KMS-11 (cell line): ENCODE results near the gene GLI3.

Experiments used
- H2AFZ ChIP-seq: fragments of 200-600 bp; sonication (generic); 2 replicates; pipeline ENCODE4 v1.6.1; 2016; ENCODE audit warnings: antibody characterized with exemption, mixed run types, low read depth
- H3K27ac ChIP-seq: fragments of 200-600 bp; sonication (generic); 2 replicates; pipeline ENCODE4 v1.6.1; 2016; ENCODE audit warnings: mild to moderate bottlenecking, mixed run types
- H3K27me3 ChIP-seq: fragments of 200-600 bp; sonication (generic); 2 replicates; pipeline ENCODE4 v1.6.1; 2017; ENCODE audit warnings: mild to moderate bottlenecking, low read depth, mixed run types, moderate library complexity; ENCODE audit not compliant: insufficient read depth
- H3K36me3 ChIP-seq: fragments of 200-600 bp; sonication (generic); 2 replicates; pipeline ENCODE4 v1.6.1; 2017; ENCODE audit warnings: mild to moderate bottlenecking, mixed run types; ENCODE audit not compliant: insufficient read depth
- H3K4me1 ChIP-seq: fragments of 200-600 bp; sonication (generic); 2 replicates; pipeline ENCODE4 v1.6.1; 2016; ENCODE audit warnings: mild to moderate bottlenecking, low read depth, mixed run types; ENCODE audit not compliant: poor library complexity, severe bottlenecking
- H3K4me2 ChIP-seq: fragments of 200-600 bp; sonication (generic); 2 replicates; pipeline ENCODE4 v1.7.0; 2016; ENCODE audit warnings: mild to moderate bottlenecking, mixed run types
- H3K4me3 ChIP-seq: fragments of 200-600 bp; sonication (generic); IDR thresholded peaks from 2 replicates; pipeline ENCODE4 v1.6.1; 2017; ENCODE audit warnings: low read depth, low read length, mixed read lengths; ENCODE audit not compliant: insufficient read depth
- H3K79me2 ChIP-seq: fragments of 200-600 bp; sonication (generic); 2 replicates; pipeline ENCODE4 v1.6.1; 2016; ENCODE audit warnings: low read depth, mixed run types; ENCODE audit not compliant: insufficient read depth
- H3K9ac ChIP-seq: fragments of 200-600 bp; sonication (generic); 2 replicates; pipeline ENCODE4 v1.6.1; 2016; ENCODE audit warnings: mild to moderate bottlenecking, mixed run types
- H4K20me1 ChIP-seq: fragments of 200-600 bp; sonication (generic); 2 replicates; pipeline ENCODE4 v1.6.1; 2016; ENCODE audit warnings: mild to moderate bottlenecking, mixed run types; ENCODE audit not compliant: insufficient read depth
- TF ChIP-seq, protein P1 (sequence below): fragments of 200-600 bp; sonication (generic); conservative IDR thresholded peaks from 2 replicates; pipeline ENCODE4 v1.6.1; 2017; ENCODE audit warnings: low read depth, mild to moderate bottlenecking, antibody characterized with exemption, low read length, moderate library complexity, mixed read lengths

The GLI3 gene

GRCh38 chr7:42218248-42218647 lies 18.8 kb downstream of the GLI3 start:
- TF ChIP-seq, protein P1, sequence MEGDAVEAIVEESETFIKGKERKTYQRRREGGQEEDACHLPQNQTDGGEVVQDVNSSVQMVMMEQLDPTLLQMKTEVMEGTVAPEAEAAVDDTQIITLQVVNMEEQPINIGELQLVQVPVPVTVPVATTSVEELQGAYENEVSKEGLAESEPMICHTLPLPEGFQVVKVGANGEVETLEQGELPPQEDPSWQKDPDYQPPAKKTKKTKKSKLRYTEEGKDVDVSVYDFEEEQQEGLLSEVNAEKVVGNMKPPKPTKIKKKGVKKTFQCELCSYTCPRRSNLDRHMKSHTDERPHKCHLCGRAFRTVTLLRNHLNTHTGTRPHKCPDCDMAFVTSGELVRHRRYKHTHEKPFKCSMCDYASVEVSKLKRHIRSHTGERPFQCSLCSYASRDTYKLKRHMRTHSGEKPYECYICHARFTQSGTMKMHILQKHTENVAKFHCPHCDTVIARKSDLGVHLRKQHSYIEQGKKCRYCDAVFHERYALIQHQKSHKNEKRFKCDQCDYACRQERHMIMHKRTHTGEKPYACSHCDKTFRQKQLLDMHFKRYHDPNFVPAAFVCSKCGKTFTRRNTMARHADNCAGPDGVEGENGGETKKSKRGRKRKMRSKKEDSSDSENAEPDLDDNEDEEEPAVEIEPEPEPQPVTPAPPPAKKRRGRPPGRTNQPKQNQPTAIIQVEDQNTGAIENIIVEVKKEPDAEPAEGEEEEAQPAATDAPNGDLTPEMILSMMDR = no peak
- no peaks in the 10 kb centered on the region for H3K4me1 ChIP-seq
- no peaks in the 10 kb centered on the region for H3K27me3 ChIP-seq
- H2AFZ ChIP-seq = no peak overlapping the region
- H3K36me3 ChIP-seq = no peaks in the 10 kb centered on the region
- H3K27ac ChIP-seq = no peak overlapping the region
- no peak overlapping the region for H3K4me2 ChIP-seq
- H3K4me3 ChIP-seq = no peak overlapping the region
- no peak overlapping the region for H3K9ac ChIP-seq
- H4K20me1 ChIP-seq = no peaks in the 10 kb centered on the region
- H3K79me2 ChIP-seq = no peaks in the 10 kb centered on the region

DNA sequence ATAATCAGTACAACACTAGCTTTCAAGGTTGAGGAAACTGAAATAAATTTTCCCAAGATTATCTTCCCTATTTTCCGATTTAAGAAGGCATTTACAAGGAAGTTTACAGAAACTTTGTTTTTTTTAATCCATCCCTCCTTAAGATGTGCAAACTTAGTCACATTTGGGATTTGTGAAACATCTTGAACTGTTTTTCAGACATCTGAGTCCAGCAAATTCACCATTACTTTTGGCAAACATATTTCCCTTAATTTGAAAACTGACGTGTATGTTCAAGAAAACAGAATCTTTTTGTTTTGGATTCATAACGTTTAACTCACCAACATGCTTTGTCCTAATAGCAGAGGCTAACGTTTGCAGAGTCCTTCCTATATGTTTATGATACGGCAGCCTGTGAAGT lies 19.5 kb downstream of the GLI3 start:
- no peak overlapping the region for H3K9ac ChIP-seq
- H3K27ac ChIP-seq = no peak overlapping the region
- no peak overlapping the region for H2AFZ ChIP-seq
- TF ChIP-seq, protein P1 = no peak
- no peaks in the 10 kb centered on the region for H3K27me3 ChIP-seq
- H3K4me1 ChIP-seq = no peaks in the 10 kb centered on the region
- H4K20me1 ChIP-seq = no peaks in the 10 kb centered on the region
- H3K36me3 ChIP-seq = no peaks in the 10 kb centered on the region
- H3K79me2 ChIP-seq = no peaks in the 10 kb centered on the region
- no peak overlapping the region for H3K4me3 ChIP-seq
- H3K4me2 ChIP-seq = no peak overlapping the region

- Histone ChIP-seq H4K20me1 (no peaks in the 10 kb centered on the region), H3K27ac (no peak overlapping the region), H2AFZ (no peak overlapping the region), H3K79me2 (no peaks in the 10 kb centered on the region), H3K4me2 (no peak overlapping the region), H3K9ac (no peak overlapping the region), H3K36me3 (no peaks in the 10 kb centered on the region), H3K4me1 (no peaks in the 10 kb centered on the region), H3K27me3 (no peaks in the 10 kb centered on the region), H3K4me3 (no peak overlapping the region)
- TF ChIP-seq, protein P1 = no peak
These were observed 20.0 kb downstream of the GLI3 start for GRCh38 chr7:42217053-42217452.

GRCh38 chr7:42214060-42214679 lies 22.8 kb downstream of the GLI3 start:
- Histone ChIP-seq H3K27ac (no peak overlapping the region), H3K36me3 (no peaks in the 10 kb centered on the region), H3K4me1 (no peaks in the 10 kb centered on the region), H2AFZ (no peak overlapping the region), H4K20me1 (no peaks in the 10 kb centered on the region), H3K79me2 (no peaks in the 10 kb centered on the region), H3K27me3 (no peaks in the 10 kb centered on the region), H3K9ac (no peak overlapping the region), H3K4me3 (no peak overlapping the region), H3K4me2 (no peak overlapping the region)
- TF ChIP-seq, protein P1 = no peak
